HG02571 (cell line): Measurements from ENCODE around the gene ATP10B.

Source experiments
- ATAC-seq: cut with Tn5 transposase; IDR thresholded peaks from one replicate; pipeline ENCODE4 v1.9.1; 2021; ENCODE audit warnings: mild to moderate bottlenecking, moderate library complexity; ENCODE audit not compliant: unreplicated experiment

Gene ATP10B

GRCh38 chr5:160693831-160694465 lies 158.1 kb downstream of the ATP10B start:
- no peak for ATAC-seq

DNA sequence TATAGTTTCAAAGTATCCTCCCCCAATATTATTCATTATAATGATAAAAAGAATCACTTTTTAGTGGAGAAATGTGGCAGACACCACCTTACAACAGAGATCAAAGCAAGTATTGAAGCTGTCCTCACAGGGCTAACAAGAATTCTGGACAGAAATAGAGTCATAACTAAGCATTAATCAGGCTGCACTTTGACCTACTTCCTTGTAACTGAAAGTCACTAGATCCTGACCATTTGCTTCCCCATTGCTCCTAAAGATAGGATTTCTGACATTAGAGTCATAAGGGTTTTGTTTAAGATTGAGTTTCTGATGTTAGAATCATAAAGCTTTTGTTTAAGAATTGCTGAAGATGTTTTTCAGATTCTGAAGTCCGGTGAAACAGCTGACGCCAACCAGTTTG lies 159.7 kb downstream of the ATP10B start:
- ATAC-seq = no peak

- no peak for ATAC-seq
Measured at GRCh38 chr5:160685695-160686094, 166.3 kb downstream of the ATP10B start.

DNA sequence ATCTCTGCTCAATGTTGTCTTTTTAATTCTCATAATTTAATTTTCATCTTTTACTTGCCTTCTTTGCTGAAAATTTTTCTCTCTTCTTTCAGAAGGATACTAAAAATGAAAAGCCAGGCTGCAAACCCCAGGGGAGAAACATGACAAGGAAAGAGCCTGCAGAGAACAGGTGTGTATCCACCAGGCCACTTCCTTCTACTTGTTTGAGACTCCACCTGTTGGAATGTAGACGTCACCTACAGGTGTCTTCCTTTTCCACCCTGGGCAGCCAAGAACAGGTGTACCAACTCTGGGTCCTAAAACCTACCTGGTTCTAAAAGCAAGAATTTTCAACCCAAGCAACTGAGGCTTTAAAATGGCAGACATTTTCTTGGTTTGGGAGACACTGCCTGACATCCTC lies 166.8 kb downstream of the ATP10B start:
- ATAC-seq = no peak

GRCh38 chr5:160679567-160680309 lies 172.3 kb downstream of the ATP10B start:
- no peak for ATAC-seq

GRCh38 chr5:160675988-160676387 lies 176.0 kb downstream of the ATP10B start:
- no peak for ATAC-seq

DNA sequence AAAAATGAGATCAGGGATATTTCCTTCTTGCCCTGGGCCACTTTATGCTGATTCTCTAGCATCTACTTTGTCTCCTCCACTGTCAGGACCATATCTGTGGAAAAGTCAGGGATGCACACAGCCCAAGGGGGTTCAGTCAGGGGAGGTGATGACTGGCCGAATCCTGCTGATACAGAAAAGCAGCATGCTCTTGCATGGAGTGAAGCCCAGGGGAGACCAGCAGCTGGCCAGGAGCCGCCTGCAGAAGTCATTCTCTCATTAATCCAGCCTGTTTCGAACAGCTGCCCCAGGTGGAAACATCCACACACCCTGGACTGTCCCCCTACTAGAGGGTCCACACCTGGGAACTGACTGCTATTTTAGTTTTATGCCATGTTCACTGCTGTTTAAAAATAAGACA lies 177.1 kb downstream of the ATP10B start:
- no peak for ATAC-seq

DNA sequence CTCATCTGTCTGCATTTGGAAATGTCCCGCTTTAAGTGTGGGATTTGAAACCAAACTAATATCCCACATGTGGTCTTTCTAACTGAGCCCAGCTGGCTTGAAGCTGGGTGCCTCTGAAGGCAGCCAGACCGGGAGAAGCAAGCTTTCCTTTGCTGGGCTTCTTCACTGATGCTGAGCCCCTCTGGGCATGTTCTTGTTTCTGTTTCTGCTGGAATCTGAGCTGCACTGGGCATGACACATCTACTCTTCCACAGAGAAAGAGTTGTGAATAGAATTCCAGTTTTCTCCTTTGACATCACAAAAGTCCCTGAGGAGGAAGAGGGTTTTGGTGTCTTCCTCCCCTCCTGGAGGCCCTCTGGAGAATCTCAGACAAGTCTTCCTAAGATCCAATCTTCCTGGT lies 179.5 kb downstream of the ATP10B start:
- no peak for ATAC-seq

DNA sequence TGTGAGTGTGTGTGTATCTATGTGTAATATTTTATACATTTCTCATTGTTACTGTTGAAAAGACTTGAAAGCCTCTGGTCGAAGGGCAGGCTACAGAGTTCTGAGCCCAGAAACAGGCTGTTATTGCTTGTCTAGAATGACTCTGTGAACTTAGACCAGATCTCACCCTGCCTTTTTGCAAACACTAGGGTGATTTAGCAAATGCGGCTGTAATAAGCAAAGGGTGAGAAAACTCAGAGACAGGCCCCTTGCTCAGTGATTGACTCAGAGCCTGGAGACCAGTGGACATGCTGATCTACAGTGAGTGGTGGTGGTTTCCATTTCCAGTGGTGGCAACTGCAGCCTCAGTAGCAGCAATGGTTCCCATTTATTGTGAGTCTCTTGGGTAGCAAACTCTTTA lies 183.7 kb downstream of the ATP10B start:
- no peak for ATAC-seq

DNA sequence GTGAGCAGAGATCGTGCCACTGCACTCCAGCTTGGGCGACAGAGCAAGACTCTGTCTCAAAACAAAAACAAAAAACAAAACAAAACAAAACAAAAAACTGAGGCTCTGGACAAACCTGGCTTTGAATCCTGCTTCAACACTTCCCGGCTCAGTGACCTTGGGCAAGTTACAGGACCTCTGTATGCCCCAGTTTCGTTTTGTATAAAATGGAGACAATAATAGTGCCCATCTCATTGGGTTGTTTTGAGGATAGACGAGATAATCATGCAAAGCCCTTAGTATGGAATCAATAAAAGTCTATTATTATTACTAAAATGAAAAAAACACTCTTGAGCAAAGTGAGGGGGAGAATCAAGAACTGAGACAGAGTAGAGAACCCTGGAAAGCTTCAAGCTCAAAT lies 184.9 kb downstream of the ATP10B start:
- ATAC-seq = no peak

GRCh38 chr5:160665460-160665859 lies 186.6 kb downstream of the ATP10B start:
- ATAC-seq = no peak

- ATAC-seq = no peak
Measured at GRCh38 chr5:160660132-160660531, 191.9 kb downstream of the ATP10B start.

- ATAC-seq = no peak
Measured at GRCh38 chr5:160657622-160658458, 194.2 kb downstream of the ATP10B start.

DNA sequence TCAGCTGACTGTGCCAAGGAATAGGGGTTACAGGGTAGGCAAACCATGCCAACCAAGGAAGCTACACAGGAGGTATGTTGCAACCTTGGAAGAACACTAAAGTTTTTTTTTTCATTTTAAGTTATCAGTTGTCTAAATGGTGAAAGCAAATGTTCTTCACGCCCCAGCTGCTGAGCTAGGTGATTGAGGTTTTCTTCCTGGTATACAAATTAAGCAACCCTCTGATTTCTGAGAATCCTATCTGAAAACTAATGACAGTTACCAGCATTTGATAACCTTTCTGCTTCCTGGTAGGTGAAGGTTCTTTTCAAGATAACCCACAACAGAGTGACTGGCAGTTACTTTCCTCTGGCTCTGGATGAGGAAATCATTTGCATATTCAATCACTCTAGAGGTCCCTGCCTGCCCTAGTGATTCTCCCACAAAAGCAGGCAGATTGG lies 194.9 kb downstream of the ATP10B start:
- no peak for ATAC-seq

GRCh38 chr5:160655717-160656116 lies 196.3 kb downstream of the ATP10B start:
- ATAC-seq = no peak

DNA sequence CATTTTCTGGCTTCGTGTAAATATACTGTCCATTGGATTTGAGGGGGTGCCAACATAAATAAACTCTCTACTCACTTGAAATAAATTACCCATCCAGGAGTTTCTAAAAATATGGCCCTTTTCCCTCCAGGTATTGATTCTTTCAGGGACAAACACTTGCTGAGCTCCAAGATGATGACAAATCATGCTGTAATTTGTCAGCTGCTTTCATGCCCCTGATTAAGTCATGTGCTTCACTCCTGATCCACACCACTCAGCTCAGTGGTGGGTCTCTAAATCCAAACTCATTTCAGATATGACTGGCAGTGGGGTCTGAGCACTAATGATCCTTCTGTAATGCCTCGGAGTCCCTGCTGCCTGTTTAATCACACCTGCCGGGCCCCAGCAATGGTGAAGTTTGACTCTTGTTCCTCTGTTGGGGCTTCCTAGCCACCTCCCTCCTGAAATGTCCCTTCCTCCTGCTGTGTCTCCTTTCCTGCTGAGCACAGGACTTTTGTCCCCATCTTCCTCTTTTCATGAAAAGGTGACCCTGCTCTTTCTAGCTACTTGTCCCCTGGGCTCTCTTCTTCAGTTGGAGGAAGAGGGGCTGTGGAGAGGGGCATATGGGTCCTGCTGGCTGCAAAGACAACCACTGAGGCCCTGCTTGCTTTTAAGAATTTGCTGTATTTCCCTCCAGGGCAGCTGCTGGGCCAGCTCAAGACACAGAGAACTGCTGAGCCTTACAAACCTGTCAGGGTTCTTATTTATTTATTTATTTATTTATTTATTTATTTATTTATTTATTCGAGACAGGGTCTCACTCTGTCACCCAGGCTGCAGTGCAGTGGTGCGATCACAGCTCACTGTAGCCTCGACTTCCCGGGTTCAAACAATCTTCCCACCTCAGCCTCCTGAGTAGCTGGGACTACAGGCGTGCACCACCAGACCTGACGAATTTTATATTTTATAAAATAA lies 200.0 kb downstream of the ATP10B start:
- ATAC-seq = no peak

- no peak for ATAC-seq
Measured at GRCh38 chr5:160649304-160649703, 202.7 kb downstream of the ATP10B start.

DNA sequence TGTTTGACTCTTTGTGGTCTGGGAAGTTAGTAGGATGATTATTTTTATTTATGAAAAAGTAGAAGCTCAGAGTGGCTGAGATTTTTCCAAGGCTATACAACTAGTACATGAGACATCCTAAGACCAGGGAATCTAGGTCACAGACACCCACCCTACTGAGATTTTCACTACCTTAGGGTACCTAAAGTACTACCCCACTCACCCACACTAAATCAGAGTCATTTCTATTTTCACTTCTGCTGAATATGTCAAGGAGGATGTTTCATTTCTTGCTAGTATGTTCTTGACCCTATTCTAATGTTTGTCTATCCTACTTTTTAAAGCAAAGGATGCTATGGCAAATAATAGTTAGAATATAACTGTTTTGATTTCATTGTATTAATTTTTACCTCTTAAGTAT lies 206.0 kb downstream of the ATP10B start:
- ATAC-seq = no peak

GRCh38 chr5:160643616-160644240 lies 208.3 kb downstream of the ATP10B start:
- no peak for ATAC-seq

GRCh38 chr5:160641405-160641804 lies 210.6 kb downstream of the ATP10B start:
- ATAC-seq = peak; percentile 46
